Activated CD8-positive, alpha-beta memory T cell treated with anti-CD3 and anti-CD28 coated beads for 1 hour (primary cell): ENCODE data around the gene RTTN.

Experiments
- DNase-seq, 2 donors: peaks; one replicate each; pipeline ENCODE4 v3.0.0-alpha.2; 2020; ENCODE audit warnings: low read depth in 1 of 2; ENCODE audit errors: extremely low read depth in 1 of 2

RTTN gene

GRCh38 chr18:70031221-70031620 is 174.3 kb downstream of the RTTN start:
- DNase-seq: no peak

- no peak for DNase-seq
Measured at GRCh38 chr18:70030728-70031127, 174.8 kb downstream of the RTTN start.

- DNase-seq: no peak
Measured at GRCh38 chr18:70029163-70029562, 176.3 kb downstream of the RTTN start.

GRCh38 chr18:70028734-70029133 is 176.8 kb downstream of the RTTN start:
- no peak for DNase-seq

GRCh38 chr18:70028084-70028483 is 177.4 kb downstream of the RTTN start:
- no peak for DNase-seq

- DNase-seq: no peak
Measured at GRCh38 chr18:70025580-70025979, 179.9 kb downstream of the RTTN start.

GRCh38 chr18:70024829-70025228 is 180.7 kb downstream of the RTTN start:
- DNase-seq: no peak

GRCh38 chr18:70024093-70024492 is 181.4 kb downstream of the RTTN start:
- DNase-seq: no peak

GRCh38 chr18:70022636-70023035 is 182.9 kb downstream of the RTTN start:
- DNase-seq: no peak

GRCh38 chr18:70021498-70021897 is 184.0 kb downstream of the RTTN start:
- no peak for DNase-seq

GRCh38 chr18:70021043-70021442 is 184.4 kb downstream of the RTTN start:
- DNase-seq: no peak

- DNase-seq: no peak
Measured at GRCh38 chr18:70019991-70020390, 185.5 kb downstream of the RTTN start.

GRCh38 chr18:70019136-70019535 is 186.4 kb downstream of the RTTN start:
- DNase-seq: no peak

- DNase-seq: no peak
Measured at GRCh38 chr18:70015127-70015526, 190.4 kb downstream of the RTTN start.

GRCh38 chr18:70005580-70005979 is 199.9 kb downstream of the RTTN start:
- no peak for DNase-seq

GRCh38 chr18:70004696-70005095 is 200.8 kb downstream of the RTTN start:
- no peak for DNase-seq

- no peak for DNase-seq
Measured at GRCh38 chr18:69999656-70000055, 205.8 kb downstream of the RTTN start.

GRCh38 chr18:69998523-69998987 is 206.9 kb downstream of the RTTN start:
- no peak for DNase-seq

GRCh38 chr18:69996951-69997798 is 208.3 kb downstream of the RTTN start:
- no peak for DNase-seq

- DNase-seq: no peak
Measured at GRCh38 chr18:69996417-69996816, 209.1 kb downstream of the RTTN start.

- DNase-seq: no peak
Measured at GRCh38 chr18:69995774-69996173, 209.7 kb downstream of the RTTN start.

GRCh38 chr18:69992776-69993175 is 212.7 kb downstream of the RTTN start:
- no peak for DNase-seq

- no peak for DNase-seq
Measured at GRCh38 chr18:69987870-69988269, 217.6 kb downstream of the RTTN start.
